ENCODE data around the gene CHD1L. TPM values are rescaled to one million over a fixed set of nuclear protein-coding genes. Genes with fewer than 3 reads are reported as not detected.

Gene CHD1L
- total and polyA plus RNA-seq, 8 donors: 2.9 to 51.2 (median 14.2) TPM

- DNase-seq: no peak
- intact Hi-C loops (cut with DNase I; ENCODE audit: low total_unique reads): no loop called here
- Histone ChIP-seq H3K9me3 (no peaks in the 10 kb centered on the region), H3K4me1 (peaks cover 0 to 19% (median 8%) of the 10 kb centered on the region in 4 donors), H3K27me3 (no peaks in the 10 kb centered on the region), H3K4me3 (no peak overlapping the region), H3K36me3 (peaks cover 27 to 88% (median 79%) of the 10 kb centered on the region in 4 donors), H3K27ac (no peak overlapping the region)
- TF ChIP-seq EP300 (IDR thresholded peaks at IDR 0.05): no peak
- TF ChIP-seq POLR2A (IDR thresholded peaks at IDR 0.05): no peak
- no peak for TF ChIP-seq POLR2AphosphoS5 (IDR thresholded peaks at IDR 0.05)
- no peak for TF ChIP-seq CTCF (IDR thresholded peaks at IDR 0.05)
- 50 to 71% (median 67%) methylated on average over 3 of the region's 3 CpGs for WGBS, 5 donors
Measured at GRCh38 chr1:147272042-147272441, 29.6 kb downstream of the CHD1L start.

GRCh38 chr1:147273409-147274336 lies 31.2 kb downstream of the CHD1L start:
- DNase-seq: peak in 1 of 2 donors; percentile 81
- Histone ChIP-seq H3K27me3 (no peaks in the 10 kb centered on the region), H3K36me3 (peaks cover 21 to 84% (median 76%) of the 10 kb centered on the region in 4 donors), H3K9me3 (no peaks in the 10 kb centered on the region), H3K4me1 (peaks cover 0 to 19% (median 8%) of the 10 kb centered on the region in 4 donors), H3K4me3 (no peak overlapping the region), H3K27ac (peak overlapping the region in 4 of 5 donors; percentile 3 to 48 (median 44))
- TF ChIP-seq CTCF (IDR thresholded peaks at IDR 0.05) (peak in 3 of 7 experiments; percentile 34 to 40 (median 36)), EP300 (IDR thresholded peaks at IDR 0.05) (no peak)
- 46 to 55% (median 52%) methylated on average over 6 of the region's 6 CpGs for WGBS, 5 donors
- intact Hi-C loops (cut with DNase I; ENCODE audit: low total_unique reads): no loop called here

- DNase-seq: no peak
- H3K9me3 ChIP-seq: no peaks in the 10 kb centered on the region
- no peak for TF ChIP-seq POLR2AphosphoS5 (IDR thresholded peaks at IDR 0.05)
- no peak for TF ChIP-seq EP300 (IDR thresholded peaks at IDR 0.05)
- no peak for TF ChIP-seq CTCF (IDR thresholded peaks at IDR 0.05)
- no peak for TF ChIP-seq POLR2A (IDR thresholded peaks at IDR 0.05)
- peaks cover 27 to 98% (median 94%) of the 10 kb centered on the region in 4 donors for H3K36me3 ChIP-seq
- H3K27ac ChIP-seq: no peak overlapping the region
- no peaks in the 10 kb centered on the region for H3K4me1 ChIP-seq
- no peak overlapping the region for H3K4me3 ChIP-seq
- intact Hi-C loops (cut with DNase I; ENCODE audit: low total_unique reads): no loop called here
- no peaks in the 10 kb centered on the region for H3K27me3 ChIP-seq
- WGBS, 5 donors: 89 to 97% (median 95%) methylated on average over 5 of the region's 5 CpGs
Measured at GRCh38 chr1:147281950-147282349, 39.5 kb downstream of the CHD1L start.

- Histone ChIP-seq H3K4me1 (no peaks in the 10 kb centered on the region), H3K36me3 (peaks cover 35 to 98% (median 94%) of the 10 kb centered on the region in 4 donors), H3K9me3 (no peaks in the 10 kb centered on the region), H3K27ac (no peak overlapping the region), H3K4me3 (no peak overlapping the region), H3K27me3 (no peaks in the 10 kb centered on the region)
- no peak for TF ChIP-seq EP300 (IDR thresholded peaks at IDR 0.05)
- TF ChIP-seq POLR2A (IDR thresholded peaks at IDR 0.05): no peak
- TF ChIP-seq POLR2AphosphoS5 (IDR thresholded peaks at IDR 0.05): no peak
- TF ChIP-seq CTCF (IDR thresholded peaks at IDR 0.05): no peak
- DNase-seq: no peak
- 62 to 77% (median 64%) methylated on average over 1 of the region's 1 CpG for WGBS, 5 donors
- intact Hi-C loops (cut with DNase I; ENCODE audit: low total_unique reads): no loop called here
Measured at GRCh38 chr1:147283011-147283410, 40.5 kb downstream of the CHD1L start.

Measured in stomach (tissue), 9 donors.